Stimulated activated effector memory CD8-positive, alpha-beta T cell treated with anti-CD3 and anti-CD28 coated beads, Interleukin-12 subunit alpha, Interleukin-12 subunit beta, amount 100 ng/mL, for 72 hours (primary cell): ENCODE data around the gene EPGN.

Experiments used
- ATAC-seq: fragments of 150-1000 bp; cut with Tn5 transposase; 2 replicates; pipeline ENCODE4 v1.10.0; 2021
- DNase-seq, 2 donors: peaks; one replicate each; pipeline ENCODE4 v3.0.0; 2021 to 2022; ENCODE audit warnings: low spot score in 2 of 2
- H3K27ac Mint-ChIP-seq: one replicate; pipeline ENCODE4 v1.8.0; 2022; ENCODE audit warnings: mild to moderate bottlenecking, mixed read lengths
- H3K36me3 Mint-ChIP-seq: one replicate; pipeline ENCODE4 v1.8.0; 2022; ENCODE audit warnings: mild to moderate bottlenecking, mixed read lengths
- H3K4me1 Mint-ChIP-seq: one replicate; pipeline ENCODE4 v1.8.0; 2022; ENCODE audit warnings: mixed read lengths
- H3K4me3 Mint-ChIP-seq: one replicate; pipeline ENCODE4 v1.8.0; 2022; ENCODE audit warnings: mild to moderate bottlenecking, mixed read lengths
- H3K9me3 Mint-ChIP-seq: one replicate; pipeline ENCODE4 v1.8.0; 2022; ENCODE audit warnings: mixed read lengths

EPGN gene, protein sequence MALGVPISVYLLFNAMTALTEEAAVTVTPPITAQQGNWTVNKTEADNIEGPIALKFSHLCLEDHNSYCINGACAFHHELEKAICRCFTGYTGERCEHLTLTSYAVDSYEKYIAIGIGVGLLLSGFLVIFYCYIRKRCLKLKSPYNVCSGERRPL

DNA sequence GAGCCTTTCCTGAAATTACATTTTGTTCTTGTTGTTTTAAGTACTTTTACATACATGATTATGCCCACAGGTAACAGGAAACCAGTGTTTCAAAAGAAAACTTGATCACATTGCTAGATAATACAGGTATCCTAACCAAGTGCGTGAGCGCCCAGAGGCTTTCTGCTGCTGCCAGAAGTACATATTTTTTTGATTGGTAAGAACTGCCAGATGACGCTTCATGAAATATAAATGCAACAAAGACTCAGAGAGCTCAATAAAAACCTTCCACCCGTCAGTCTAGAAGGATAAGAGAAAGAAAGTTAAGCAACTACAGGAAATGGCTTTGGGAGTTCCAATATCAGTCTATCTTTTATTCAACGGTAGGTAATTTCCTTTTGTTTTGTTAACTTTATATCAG lies at the start of gene EPGN:
TSS of gene EPGN (plus strand) at position 256 of the 400 bp plus-strand sequence. CDS start at position 320, 64 bp downstream.
- no peak for DNase-seq
- Mint-ChIP-seq H3K4me1 (no peaks in the 10 kb centered on the region), H3K4me3 (no peak within 1 kb of the TSS), H3K9me3 (no peaks in the 10 kb centered on the region), H3K27ac (no peak within 1 kb of the TSS), H3K36me3 (no peaks in the 10 kb centered on the region)
- ATAC-seq, result no peak

DNA sequence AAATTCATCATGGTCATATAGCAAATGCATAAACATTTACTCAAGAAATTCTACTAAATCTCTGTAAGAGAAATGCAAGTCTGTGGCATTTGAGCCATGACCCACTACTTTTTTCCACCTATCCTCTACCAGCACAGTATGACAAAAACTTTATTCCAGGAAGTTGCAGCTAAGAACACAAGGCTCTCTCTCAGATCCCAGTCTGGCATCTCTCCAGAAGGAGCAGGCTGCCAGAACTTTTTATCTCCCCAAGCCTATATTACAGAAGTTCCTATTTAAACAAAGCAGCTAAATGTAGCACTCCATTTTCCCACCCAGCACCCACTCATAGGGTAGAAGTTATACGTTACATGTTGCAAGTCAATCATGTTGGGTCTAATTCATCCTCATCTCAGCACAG lies 49.3 kb upstream of the EPGN start:
- H3K4me1 Mint-ChIP-seq, result no peaks in the 10 kb centered on the region
- no peak overlapping the region for H3K27ac Mint-ChIP-seq
- H3K36me3 Mint-ChIP-seq, result no peaks in the 10 kb centered on the region
- no peak for DNase-seq
- H3K4me3 Mint-ChIP-seq, result no peak overlapping the region
- no peak for ATAC-seq
- no peaks in the 10 kb centered on the region for H3K9me3 Mint-ChIP-seq

DNA sequence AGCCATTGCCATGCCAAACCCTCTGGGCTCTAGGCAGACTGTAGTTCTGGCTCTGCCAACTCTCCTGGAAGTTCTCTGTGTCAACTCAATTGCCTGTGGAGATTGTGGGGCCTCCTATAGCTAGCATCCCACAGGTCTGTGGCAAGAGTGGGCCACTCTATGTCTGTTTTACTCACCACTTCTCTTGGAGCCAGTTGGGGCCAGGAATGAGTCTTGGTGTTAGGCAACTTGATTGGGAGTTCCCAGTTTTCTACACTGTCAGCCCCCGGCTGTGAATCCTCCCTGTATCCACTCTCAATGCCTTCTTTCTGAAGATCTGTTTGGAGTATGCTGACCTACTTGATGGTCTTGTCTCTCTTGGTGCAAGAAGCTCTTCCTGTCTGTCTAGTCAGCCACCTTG lies 48.2 kb upstream of the EPGN start:
- DNase-seq, result no peak
- Mint-ChIP-seq H3K9me3 (no peaks in the 10 kb centered on the region), H3K27ac (no peak overlapping the region), H3K4me1 (no peaks in the 10 kb centered on the region), H3K36me3 (no peaks in the 10 kb centered on the region), H3K4me3 (no peak overlapping the region)
- ATAC-seq, result no peak

DNA sequence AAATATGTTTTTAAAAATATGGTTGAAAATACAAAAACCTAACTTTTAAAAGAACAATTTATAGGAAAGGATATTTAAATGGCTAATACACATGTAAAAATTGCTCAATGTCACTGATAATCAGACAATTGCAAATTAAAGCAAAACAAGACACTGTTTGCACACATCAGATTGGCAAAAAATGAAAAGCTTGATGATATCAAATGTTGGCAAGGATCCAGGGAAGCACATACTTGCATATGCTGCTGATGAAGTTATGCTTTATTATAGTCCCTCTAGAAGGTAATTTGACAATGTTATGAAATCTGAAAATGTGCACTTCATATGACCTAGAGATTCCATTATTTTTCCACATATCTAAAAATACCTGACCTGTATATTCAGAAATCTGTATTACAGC lies 45.7 kb upstream of the EPGN start:
- H3K9me3 Mint-ChIP-seq, result no peaks in the 10 kb centered on the region
- DNase-seq (no peak), ATAC-seq (no peak)
- no peak overlapping the region for H3K4me3 Mint-ChIP-seq
- no peaks in the 10 kb centered on the region for H3K4me1 Mint-ChIP-seq
- no peaks in the 10 kb centered on the region for H3K36me3 Mint-ChIP-seq
- H3K27ac Mint-ChIP-seq, result no peak overlapping the region

DNA sequence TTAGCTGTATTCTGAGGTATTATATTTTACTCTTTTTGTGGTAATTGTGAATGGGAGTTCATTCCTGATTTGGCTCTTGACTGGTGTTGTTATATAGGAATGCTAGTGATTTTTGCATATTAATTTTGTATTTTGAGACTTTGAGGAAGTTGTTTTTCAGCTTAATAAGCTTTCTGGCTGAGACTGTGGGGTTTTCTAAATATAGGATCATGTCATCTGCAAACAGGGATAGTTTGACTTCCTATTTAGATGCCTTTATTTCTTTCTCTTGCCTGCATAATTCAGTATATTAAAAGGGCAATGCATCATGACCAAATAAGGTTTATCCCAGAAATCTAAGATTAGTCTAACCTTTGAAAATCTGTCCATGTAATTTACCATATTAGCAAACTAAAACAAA lies 44.7 kb upstream of the EPGN start:
- Mint-ChIP-seq H3K27ac (no peak overlapping the region), H3K9me3 (no peaks in the 10 kb centered on the region), H3K4me3 (no peak overlapping the region), H3K36me3 (no peaks in the 10 kb centered on the region), H3K4me1 (no peaks in the 10 kb centered on the region)
- ATAC-seq (no peak), DNase-seq (no peak)

DNA sequence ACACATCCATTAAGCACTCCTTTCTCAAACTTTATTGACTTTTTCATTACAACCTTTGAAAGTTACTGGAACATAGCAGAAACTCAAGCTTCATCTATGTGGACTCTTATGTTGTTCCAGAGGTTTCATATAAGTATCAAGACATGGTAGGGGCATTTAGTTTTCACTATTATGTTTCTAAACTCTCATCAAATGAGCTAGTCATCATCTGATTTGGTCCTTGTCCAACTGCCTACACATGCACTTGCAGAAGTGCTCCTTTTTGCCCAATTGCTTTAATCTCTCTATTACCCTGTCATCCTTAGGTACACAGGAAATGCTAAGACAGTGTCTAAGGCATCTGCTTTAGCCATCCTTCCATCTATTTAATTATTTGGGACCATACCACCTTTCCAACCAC lies 42.2 kb upstream of the EPGN start:
- H3K4me1 Mint-ChIP-seq, result no peaks in the 10 kb centered on the region
- H3K4me3 Mint-ChIP-seq, result no peak overlapping the region
- DNase-seq (no peak), ATAC-seq (no peak)
- no peak overlapping the region for H3K27ac Mint-ChIP-seq
- H3K9me3 Mint-ChIP-seq, result no peaks in the 10 kb centered on the region
- H3K36me3 Mint-ChIP-seq, result no peaks in the 10 kb centered on the region

DNA sequence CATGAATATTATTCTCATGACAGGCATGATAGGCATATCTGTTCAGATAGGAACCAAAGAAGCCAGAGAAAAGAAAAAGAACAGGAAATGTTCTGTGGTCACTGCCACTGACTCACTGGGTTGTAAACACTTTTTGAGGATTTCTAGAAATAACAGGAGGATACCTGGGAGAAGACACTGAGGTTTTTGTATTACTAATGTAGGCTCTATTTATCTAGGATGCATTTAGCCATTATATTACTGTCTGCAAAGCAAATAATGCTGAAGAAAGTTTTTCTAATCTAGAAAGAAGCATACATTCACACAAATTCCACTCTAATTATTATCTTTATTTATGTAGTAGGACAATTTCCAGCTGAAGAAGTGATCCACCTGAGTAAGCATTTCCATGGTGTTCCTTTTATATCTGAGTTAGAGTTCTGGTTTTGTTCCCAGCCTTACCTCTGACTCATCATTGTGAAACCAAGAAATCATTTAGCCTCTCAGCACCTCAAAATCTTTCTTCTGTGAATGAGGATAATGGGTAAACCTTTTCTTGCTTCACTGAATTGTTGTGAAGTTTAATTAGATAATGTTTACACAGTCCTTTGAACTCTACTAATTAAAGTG lies 40.2 kb upstream of the EPGN start:
- Mint-ChIP-seq H3K9me3 (no peaks in the 10 kb centered on the region), H3K4me3 (no peak overlapping the region)
- DNase-seq, result no peak

DNA sequence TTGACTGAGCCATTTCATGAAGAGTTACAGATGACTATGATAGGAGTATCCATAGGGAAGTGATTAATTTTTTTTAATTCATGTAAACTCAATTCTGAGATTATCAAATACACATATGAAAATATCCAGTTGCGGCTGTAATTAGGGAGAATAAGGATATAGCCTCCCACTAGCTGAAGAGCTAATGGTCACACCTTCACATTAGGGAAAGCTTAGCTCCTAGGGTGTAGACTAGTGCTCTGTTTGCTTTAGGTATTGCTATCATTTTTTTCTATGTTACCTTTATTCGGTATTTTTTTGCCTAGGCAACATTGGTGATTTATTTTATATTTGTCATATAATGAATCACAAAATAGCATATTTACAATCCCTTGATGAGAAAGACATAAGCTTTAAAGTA lies 39.6 kb upstream of the EPGN start:
- Mint-ChIP-seq H3K4me3 (no peak overlapping the region), H3K9me3 (no peaks in the 10 kb centered on the region), H3K36me3 (no peaks in the 10 kb centered on the region), H3K4me1 (no peaks in the 10 kb centered on the region), H3K27ac (no peak overlapping the region)
- DNase-seq (no peak), ATAC-seq (no peak)

More for the DNA sequence above, 40.2 kb upstream of the EPGN start:
- ATAC-seq, result no peak
- H3K4me1 Mint-ChIP-seq, result no peaks in the 10 kb centered on the region
- H3K27ac Mint-ChIP-seq, result no peak overlapping the region
- no peaks in the 10 kb centered on the region for H3K36me3 Mint-ChIP-seq

DNA sequence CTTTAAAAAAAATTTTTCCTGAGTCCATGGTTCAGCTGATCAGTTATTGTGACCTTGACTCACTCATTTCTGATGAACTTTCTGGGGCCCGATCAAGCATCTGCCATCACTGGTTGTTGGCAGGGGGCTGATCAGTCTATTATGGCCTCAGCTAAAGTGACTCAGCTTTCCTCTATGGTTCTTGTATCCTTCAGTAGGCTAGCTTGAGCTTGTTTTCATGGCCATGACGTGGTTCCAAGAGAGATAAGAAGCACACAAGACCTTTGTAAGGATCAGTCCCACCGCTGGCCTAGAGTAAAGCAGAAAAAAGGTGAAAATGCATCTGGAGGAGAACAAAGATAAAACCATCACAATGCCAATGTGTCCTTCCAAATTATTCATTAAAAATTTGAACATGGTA lies 29.8 kb upstream of the EPGN start:
- no peaks in the 10 kb centered on the region for H3K4me1 Mint-ChIP-seq

DNA sequence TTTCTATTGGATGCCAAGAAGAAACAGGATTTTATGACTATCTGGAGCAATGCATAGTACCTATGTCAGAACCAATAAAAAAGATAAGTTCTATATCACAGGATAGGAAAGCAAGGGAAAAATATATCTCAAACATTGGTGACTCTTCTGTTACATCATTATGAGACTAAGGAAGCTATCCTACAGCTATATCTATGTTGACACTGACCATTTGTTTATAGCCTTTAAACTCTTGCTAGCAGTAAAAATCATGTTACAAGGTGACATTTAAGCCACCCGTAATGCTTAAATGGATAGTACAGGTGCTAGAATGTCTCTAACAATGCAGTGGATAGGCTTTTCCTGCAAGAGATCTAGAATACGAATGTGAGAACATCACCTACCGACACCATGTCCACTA lies 28.6 kb upstream of the EPGN start:
- no peaks in the 10 kb centered on the region for H3K4me1 Mint-ChIP-seq
- H3K9me3 Mint-ChIP-seq, result no peaks in the 10 kb centered on the region
- H3K4me3 Mint-ChIP-seq, result no peak overlapping the region
- no peak for DNase-seq
- ATAC-seq, result no peak
- no peak overlapping the region for H3K27ac Mint-ChIP-seq
- no peaks in the 10 kb centered on the region for H3K36me3 Mint-ChIP-seq

More for the DNA sequence above, 29.8 kb upstream of the EPGN start:
- Mint-ChIP-seq H3K4me3 (no peak overlapping the region), H3K9me3 (no peaks in the 10 kb centered on the region), H3K36me3 (no peaks in the 10 kb centered on the region), H3K27ac (no peak overlapping the region)
- ATAC-seq (no peak), DNase-seq (no peak)

DNA sequence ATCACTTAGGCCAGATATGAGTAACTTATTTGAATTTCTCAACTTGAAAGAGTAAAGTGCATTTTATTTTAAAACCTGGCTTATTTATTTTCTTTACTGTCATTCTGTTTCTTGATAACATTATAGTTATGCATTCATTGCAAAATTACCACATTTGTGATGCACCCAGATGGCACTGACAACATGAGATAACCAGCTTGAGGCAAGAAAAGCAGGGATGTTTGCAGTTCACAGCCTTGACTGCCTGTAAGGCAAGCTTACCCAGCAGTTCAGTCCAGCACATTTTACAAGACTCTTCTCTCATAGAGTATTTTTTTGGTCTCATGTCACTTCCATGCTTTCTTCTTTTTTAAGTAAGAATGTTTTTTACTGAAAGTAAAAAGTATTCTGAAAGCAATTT lies 25.3 kb upstream of the EPGN start:
- Mint-ChIP-seq H3K9me3 (no peaks in the 10 kb centered on the region), H3K27ac (no peak overlapping the region), H3K4me3 (no peak overlapping the region), H3K4me1 (no peaks in the 10 kb centered on the region), H3K36me3 (no peaks in the 10 kb centered on the region)
- no peak for ATAC-seq
- no peak for DNase-seq

DNA sequence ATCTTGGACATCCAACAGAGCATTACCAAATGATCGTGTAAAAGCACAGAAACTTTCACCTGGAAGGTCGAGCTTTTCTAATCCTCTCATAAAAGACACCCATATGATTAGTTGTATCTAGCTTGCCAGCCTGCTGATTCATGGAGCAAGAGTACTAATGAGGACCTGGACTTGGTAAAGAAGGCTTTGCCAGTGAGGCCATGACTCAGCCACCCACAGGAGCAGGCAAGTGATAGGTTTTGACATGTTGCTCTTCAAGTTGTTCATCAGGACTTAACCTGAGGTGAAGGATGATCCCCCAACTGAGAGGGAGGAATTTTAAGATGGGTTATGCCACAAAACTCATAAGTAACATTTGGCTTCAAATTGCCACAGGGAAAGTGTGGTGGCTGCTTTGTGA lies 24.7 kb upstream of the EPGN start:
- H3K9me3 Mint-ChIP-seq, result no peaks in the 10 kb centered on the region
- no peak overlapping the region for H3K27ac Mint-ChIP-seq
- H3K36me3 Mint-ChIP-seq, result no peaks in the 10 kb centered on the region
- DNase-seq (no peak), ATAC-seq (no peak)
- H3K4me1 Mint-ChIP-seq, result no peaks in the 10 kb centered on the region
- no peak overlapping the region for H3K4me3 Mint-ChIP-seq

DNA sequence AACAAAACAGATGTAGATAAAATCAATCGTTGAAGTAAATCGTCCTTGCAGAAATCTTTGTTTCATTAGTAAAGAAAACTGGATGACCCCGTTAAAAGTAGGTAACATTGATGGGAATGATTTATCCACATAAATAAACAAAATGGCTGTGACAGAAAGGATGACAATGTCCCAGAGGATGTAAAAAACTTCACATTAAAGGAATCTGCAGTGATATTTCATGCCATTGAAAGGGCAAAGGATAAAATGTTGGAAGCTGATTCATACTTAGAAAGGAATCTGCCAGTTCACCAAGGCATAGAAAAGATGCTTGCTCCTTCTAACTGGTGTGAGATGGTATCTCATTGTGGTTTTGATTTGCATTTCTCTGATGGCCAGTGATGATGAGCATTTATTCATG lies 24.2 kb upstream of the EPGN start:
- Mint-ChIP-seq H3K4me1 (no peaks in the 10 kb centered on the region), H3K4me3 (no peak overlapping the region), H3K36me3 (no peaks in the 10 kb centered on the region), H3K27ac (no peak overlapping the region), H3K9me3 (no peaks in the 10 kb centered on the region)
- no peak for ATAC-seq
- DNase-seq, result no peak

DNA sequence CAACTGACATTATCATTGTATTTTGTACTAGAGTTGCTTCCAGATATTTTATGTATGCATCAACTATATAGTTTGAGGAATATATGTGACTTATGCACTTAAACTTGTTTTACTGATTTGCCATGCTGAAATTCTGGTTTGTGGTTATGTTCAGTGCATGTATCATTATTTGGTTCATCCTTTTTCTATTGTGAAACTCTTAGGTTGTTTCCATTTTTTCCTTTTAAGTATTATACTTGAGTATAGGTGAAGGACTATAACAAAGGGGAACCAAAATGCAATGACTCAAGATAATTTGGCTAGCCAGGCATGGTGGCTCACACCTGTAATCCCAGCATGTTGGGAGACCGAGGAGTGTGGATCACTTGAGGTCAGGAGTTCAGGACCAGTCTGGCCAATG lies 21.1 kb upstream of the EPGN start:
- no peak for DNase-seq
- ATAC-seq, result no peak
- H3K4me1 Mint-ChIP-seq, result no peaks in the 10 kb centered on the region
- no peak overlapping the region for H3K27ac Mint-ChIP-seq
- H3K36me3 Mint-ChIP-seq, result no peaks in the 10 kb centered on the region
- no peaks in the 10 kb centered on the region for H3K9me3 Mint-ChIP-seq
- no peak overlapping the region for H3K4me3 Mint-ChIP-seq

DNA sequence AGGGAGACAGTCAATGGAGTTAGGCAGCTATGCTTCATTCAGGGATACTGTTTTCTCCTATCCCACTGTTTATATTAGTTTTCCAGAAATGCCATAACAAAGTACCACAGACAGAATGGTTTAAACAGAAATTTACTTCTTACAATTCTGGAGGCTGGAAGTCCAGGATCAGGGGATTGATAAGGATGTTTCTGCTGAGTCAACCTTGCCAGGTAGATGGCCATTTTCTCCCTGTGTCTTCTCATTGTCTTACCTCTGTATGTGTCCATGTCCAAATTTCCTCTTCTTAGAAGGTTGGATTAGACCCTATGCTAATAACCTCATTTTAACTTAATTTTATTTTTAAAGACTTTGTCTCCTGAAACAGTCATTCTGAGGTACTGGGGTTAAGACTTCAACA lies 20.5 kb upstream of the EPGN start:
- H3K4me3 Mint-ChIP-seq, result no peak overlapping the region
- no peak for DNase-seq

DNA sequence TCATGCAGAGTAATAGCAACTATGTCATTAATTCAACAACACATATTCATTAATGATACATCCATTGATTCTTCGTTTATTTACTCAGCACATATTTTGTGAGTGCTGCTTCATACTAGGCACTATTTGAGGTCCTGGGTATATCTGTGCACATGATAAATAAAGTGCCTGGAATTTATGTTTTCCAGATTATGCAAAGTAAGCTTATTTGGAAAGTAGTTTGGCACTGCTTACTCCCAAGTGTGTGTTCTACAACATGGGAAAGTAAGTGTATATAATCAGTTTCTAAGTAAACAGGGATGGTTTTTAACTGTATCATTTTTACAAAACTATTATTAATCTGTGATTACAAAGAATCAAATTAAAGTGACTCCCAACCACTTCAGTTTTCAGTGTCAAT lies 16.8 kb upstream of the EPGN start:
- DNase-seq (no peak), ATAC-seq (no peak)
- Mint-ChIP-seq H3K4me1 (no peaks in the 10 kb centered on the region), H3K9me3 (no peaks in the 10 kb centered on the region), H3K4me3 (no peak overlapping the region), H3K27ac (no peak overlapping the region), H3K36me3 (no peaks in the 10 kb centered on the region)

More for the DNA sequence above, 20.5 kb upstream of the EPGN start:
- no peaks in the 10 kb centered on the region for H3K4me1 Mint-ChIP-seq
- H3K27ac Mint-ChIP-seq, result no peak overlapping the region
- H3K9me3 Mint-ChIP-seq, result no peaks in the 10 kb centered on the region
- no peaks in the 10 kb centered on the region for H3K36me3 Mint-ChIP-seq
- ATAC-seq, result no peak
